MCF 10A (cell line): ENCODE data around the gene ZGPAT. TPM values are rescaled to one million over a fixed set of nuclear protein-coding genes. Genes with fewer than 3 reads are reported as not detected.

Experiments used
- BruUV-seq: library from RNA; stranded (reverse); fragments of 400-500 nt; replicated peaks from 2 replicates; lab custom pipeline; 2021; lab: Mats Ljungman, UMichigan
- CTCF ChIA-PET: fragments of 300-600 bp; sonication (Branson Sonifier 250); formaldehyde crosslinking; extraction: SDS; loops from one replicate; lab custom pipeline; 2021; ENCODE audit warnings: antibody characterized with exemption, inconsistent platforms; lab: Yijun Ruan, JAX
- POLR2A ChIA-PET: fragments of 300-600, 350-650 bp; sonication (Branson Sonifier 250); formaldehyde crosslinking; extraction: SDS; loops from one replicate; lab custom pipeline; 2020; ENCODE audit warnings: antibody characterized with exemption, inconsistent platforms; lab: Yijun Ruan, JAX
- DNase-seq: peaks from one replicate; pipeline ENCODE4 v3.0.0-alpha.2; 2018; ENCODE audit not compliant: unreplicated experiment
- H3K27ac Mint-ChIP-seq: one replicate; pipeline ENCODE4 v1.8.0; 2022; ENCODE audit warnings: mild to moderate bottlenecking, low read depth, mixed read lengths; ENCODE audit not compliant: unreplicated experiment
- H3K27me3 Mint-ChIP-seq: one replicate; pipeline ENCODE4 v1.8.0; 2022; ENCODE audit warnings: mixed read lengths; ENCODE audit not compliant: insufficient read depth, unreplicated experiment
- H3K36me3 Mint-ChIP-seq: one replicate; pipeline ENCODE4 v1.8.0; 2022; ENCODE audit warnings: mild to moderate bottlenecking, moderate library complexity, mixed read lengths; ENCODE audit not compliant: insufficient read depth, unreplicated experiment
- H3K4me1 Mint-ChIP-seq: one replicate; pipeline ENCODE4 v1.8.0; 2022; ENCODE audit warnings: mixed read lengths; ENCODE audit not compliant: insufficient read depth, unreplicated experiment
- H3K4me3 Mint-ChIP-seq: one replicate; pipeline ENCODE4 v1.8.0; 2022; ENCODE audit warnings: mild to moderate bottlenecking, moderate library complexity, mixed read lengths; ENCODE audit not compliant: unreplicated experiment
- H3K9me3 Mint-ChIP-seq: one replicate; pipeline ENCODE4 v1.8.0; 2022; ENCODE audit warnings: mixed read lengths; ENCODE audit not compliant: unreplicated experiment
- intact Hi-C: fragments of 100-400 bp; cut with micrococcal nuclease; formaldehyde crosslinking; loops from 2 replicates; pipeline ENCODE4 v1.14.1; 2022
- total RNA-seq: library from RNA; stranded (reverse); gene quantifications from 2 replicates; pipeline ENCODE4 v1.2.3, GENCODE V29; 2022
- TF ChIP-seq, protein P1 (sequence below): fragments of 200-600 bp; IDR thresholded peaks from one replicate; pipeline ENCODE4 v1.8.0; 2022; ENCODE audit warnings: antibody characterized with exemption, mild to moderate bottlenecking; ENCODE audit not compliant: unreplicated experiment

ZGPAT gene
- total RNA-seq, 1 experiment from 2014 or later = 19.5 TPM

DNA sequence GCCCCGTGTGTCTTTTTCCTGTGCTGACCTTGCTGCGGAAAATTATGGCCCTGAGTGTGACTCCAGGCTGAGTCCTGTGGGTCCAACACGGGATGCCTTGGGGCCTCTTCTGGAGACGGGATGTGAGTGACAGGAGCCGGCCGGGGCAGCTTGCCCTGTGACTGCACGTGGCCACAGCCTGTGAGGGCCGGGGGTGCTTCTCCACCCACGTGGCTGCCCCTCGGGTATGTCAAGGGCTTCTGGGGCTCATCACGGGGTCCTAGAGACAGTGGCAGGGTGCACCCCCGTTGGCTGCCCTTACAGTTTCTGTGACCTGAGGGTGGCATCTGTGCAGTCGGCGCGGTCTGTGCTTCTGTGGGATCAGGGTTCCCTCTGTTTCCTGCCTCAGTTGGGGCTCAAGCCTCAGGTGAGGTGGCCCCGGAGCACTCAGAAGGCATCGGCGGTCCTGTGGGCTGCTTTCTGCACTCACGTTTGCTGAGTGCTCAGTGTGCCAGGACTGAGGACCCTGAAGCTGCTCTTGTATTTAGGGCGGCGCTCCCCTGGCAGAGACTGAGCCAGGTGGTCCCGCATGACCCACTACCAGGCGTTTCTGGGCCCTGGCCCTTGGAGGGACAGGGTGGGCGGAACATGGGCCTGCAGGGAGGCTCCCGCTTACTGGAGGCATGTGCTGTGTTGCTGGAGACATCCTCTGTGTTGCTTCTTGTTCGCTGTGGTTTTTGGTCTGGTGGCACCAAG is 44.3 kb upstream of the ZGPAT start:
- CTCF ChIA-PET = interaction anchor here (0.7 to 0.8 kb wide), 2 partner anchors 80 to 218 kb away, joined by 3 to 4 read pairs; no protein-coding TSS in a partner anchor

DNA sequence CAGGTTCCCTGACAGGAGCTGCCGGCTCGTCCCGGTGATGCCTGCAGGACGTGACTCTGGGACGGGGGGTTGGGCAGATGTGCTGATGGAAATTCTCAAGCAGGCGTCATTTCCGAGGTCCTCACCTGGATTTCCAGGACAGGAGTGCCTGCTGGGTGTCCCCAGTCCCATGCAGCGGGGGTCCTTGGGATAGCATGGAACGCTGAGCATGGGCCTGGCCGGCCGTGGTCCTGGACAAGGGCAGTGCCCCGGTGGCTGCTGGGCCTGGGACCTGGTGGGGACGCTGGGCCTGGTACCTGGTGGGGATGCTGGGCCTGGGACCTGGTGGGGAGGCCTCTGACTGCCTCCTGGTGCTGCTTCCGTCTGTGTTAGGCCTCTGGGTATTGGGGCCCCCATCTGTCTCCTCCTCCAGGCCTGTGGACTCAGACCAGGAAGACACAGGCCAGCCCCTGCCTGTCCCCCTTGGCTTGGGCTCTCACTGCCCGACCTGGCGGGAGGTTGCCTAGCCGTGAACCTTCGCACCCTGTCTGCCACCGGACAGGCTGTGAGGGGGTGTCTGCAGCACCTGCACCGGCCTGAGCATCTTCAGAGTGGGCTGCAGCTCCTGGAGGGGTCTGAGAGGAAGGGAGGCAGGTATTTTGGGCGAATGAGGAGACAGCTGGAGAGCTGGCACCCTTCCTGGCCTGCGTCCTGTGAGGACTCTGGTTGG is 43.5 kb upstream of the ZGPAT start:
- TF ChIP-seq, protein P1, sequence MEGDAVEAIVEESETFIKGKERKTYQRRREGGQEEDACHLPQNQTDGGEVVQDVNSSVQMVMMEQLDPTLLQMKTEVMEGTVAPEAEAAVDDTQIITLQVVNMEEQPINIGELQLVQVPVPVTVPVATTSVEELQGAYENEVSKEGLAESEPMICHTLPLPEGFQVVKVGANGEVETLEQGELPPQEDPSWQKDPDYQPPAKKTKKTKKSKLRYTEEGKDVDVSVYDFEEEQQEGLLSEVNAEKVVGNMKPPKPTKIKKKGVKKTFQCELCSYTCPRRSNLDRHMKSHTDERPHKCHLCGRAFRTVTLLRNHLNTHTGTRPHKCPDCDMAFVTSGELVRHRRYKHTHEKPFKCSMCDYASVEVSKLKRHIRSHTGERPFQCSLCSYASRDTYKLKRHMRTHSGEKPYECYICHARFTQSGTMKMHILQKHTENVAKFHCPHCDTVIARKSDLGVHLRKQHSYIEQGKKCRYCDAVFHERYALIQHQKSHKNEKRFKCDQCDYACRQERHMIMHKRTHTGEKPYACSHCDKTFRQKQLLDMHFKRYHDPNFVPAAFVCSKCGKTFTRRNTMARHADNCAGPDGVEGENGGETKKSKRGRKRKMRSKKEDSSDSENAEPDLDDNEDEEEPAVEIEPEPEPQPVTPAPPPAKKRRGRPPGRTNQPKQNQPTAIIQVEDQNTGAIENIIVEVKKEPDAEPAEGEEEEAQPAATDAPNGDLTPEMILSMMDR = no peak
- DNase-seq = no peak
- ChIA-PET CTCF (interaction anchor here (0.7 to 0.8 kb wide), 2 partner anchors 79 to 219 kb away, joined by 3 to 4 read pairs; no protein-coding TSS in a partner anchor), POLR2A (no interaction called here)
- BruUV-seq = no TSS peak
- intact Hi-C loops = no loop called here
- no peaks in the 10 kb centered on the region for H3K27me3 Mint-ChIP-seq
- H3K36me3 Mint-ChIP-seq = peaks cover 31% of the 10 kb centered on the region
- H3K27ac Mint-ChIP-seq = no peak overlapping the region
- H3K4me3 Mint-ChIP-seq = no peak overlapping the region
- no peaks in the 10 kb centered on the region for H3K9me3 Mint-ChIP-seq
- H3K4me1 Mint-ChIP-seq = peaks cover 7% of the 10 kb centered on the region

More for the DNA sequence above, 44.3 kb upstream of the ZGPAT start:
- TF ChIP-seq, protein P1 = no peak
- DNase-seq = no peak
- Mint-ChIP-seq H3K36me3 (peaks cover 23% of the 10 kb centered on the region), H3K27ac (no peak overlapping the region), H3K4me3 (no peak overlapping the region), H3K9me3 (no peaks in the 10 kb centered on the region), H3K4me1 (peaks cover 9% of the 10 kb centered on the region), H3K27me3 (no peaks in the 10 kb centered on the region)
- intact Hi-C loops = no loop called here
- POLR2A ChIA-PET = interaction anchor here (1.0 kb wide), 1 partner anchor 19 kb away, joined by 3 read pairs; no protein-coding TSS in a partner anchor
- BruUV-seq = no TSS peak

DNA sequence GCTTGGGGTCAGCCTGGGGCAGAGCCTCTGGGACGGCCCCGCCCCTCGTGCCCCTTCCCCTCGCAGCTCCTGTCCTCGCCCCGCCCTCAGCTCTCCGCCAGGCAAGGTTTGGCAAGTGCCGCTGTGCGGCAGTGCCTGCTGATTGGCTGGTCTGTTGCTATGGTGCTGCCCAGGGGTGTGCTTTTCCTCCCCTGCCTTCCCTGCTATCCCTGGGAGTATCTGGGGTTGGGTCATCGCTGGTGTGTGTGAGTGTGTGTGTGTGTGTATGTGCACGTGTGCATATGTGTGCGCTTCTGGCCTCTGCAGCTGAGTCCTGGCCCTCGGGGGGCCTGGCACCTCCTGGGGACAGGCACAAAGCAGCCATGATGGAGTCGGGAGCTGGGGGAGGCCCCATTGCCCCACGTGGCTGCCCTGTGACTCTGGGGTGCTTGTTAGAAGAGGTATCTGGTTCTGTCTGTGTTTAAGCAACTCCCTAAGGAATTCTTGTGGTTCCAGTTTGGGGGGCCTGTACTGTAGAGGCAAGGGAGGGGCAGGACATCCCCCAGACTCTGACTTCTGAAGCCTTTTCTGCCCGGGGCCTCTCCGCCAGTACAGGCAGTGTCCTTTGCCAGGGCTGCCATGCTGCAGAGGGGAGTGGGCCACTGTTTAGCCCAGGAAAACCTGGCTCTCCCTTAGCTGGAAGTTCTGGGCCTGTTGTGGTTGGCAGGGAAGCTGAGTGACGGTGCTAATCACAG is 42.8 kb upstream of the ZGPAT start:
- BruUV-seq = no TSS peak
- H3K27me3 Mint-ChIP-seq = no peaks in the 10 kb centered on the region
- H3K4me3 Mint-ChIP-seq = no peak overlapping the region
- H3K4me1 Mint-ChIP-seq = no peaks in the 10 kb centered on the region
- TF ChIP-seq, protein P1 = no peak
- peaks cover 34% of the 10 kb centered on the region for H3K36me3 Mint-ChIP-seq
- no peaks in the 10 kb centered on the region for H3K9me3 Mint-ChIP-seq
- POLR2A ChIA-PET = interaction anchor here (0.8 kb wide), 1 partner anchor 23 kb away, joined by 3 read pairs; no protein-coding TSS in a partner anchor
- intact Hi-C loops = no loop called here
- H3K27ac Mint-ChIP-seq = peak overlapping the region; percentile 54
- DNase-seq = no peak
- CTCF ChIA-PET = no interaction called here
